ENCODE data around the gene ERBB4.

ERBB4 gene

DNA sequence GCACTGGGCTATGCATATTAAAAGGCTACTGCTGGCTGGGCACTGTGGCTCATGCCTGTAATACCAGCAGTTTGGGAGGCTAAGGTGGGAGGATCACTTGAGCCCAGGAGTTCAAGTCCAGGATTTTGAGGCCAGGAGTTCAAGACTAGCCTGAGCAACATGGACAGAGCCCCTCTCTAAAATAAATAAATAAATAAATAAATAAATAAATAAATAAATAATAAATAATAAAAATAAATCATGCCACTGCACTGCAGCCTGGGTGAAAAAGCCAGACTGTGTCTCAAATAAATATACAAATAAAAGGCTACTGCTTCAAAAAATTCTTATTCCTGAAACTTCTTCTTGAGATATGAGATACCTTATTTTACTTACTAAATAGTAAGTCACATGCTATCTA lies 439.6 kb downstream of the ERBB4 start:
- Mint-ChIP-seq H3K4me3 (no peak overlapping the region), H3K27ac (no peak overlapping the region), H3K4me1 (ENCODE audit: low read depth) (no peaks in the 10 kb centered on the region), H3K27me3 (no peaks in the 10 kb centered on the region), H3K36me3 (ENCODE audit: low read depth) (no peaks in the 10 kb centered on the region), H3K9me3 (no peaks in the 10 kb centered on the region)
- DNase-seq, result no peak

DNA sequence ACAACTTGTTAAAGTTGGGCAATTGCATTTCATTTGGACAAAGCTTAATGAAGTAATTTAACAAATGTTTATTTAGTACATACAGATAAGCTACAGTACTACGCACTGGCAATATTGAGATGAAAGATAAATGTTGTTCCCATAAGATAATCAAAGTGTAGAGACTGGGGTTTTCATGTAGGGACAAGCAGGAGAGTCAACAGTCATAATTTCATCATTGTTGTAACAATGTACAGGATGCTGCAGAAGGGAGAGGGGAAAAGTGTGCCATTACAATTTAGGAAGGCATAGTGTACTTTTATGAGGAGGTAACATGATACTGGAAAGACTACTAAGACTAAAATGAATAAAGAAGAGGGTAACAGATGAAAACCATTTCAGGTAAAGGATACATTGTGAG lies 441.6 kb downstream of the ERBB4 start:
- Mint-ChIP-seq H3K4me3 (no peak overlapping the region), H3K27ac (no peak overlapping the region), H3K36me3 (ENCODE audit: low read depth) (no peaks in the 10 kb centered on the region), H3K27me3 (no peaks in the 10 kb centered on the region), H3K9me3 (no peaks in the 10 kb centered on the region), H3K4me1 (ENCODE audit: low read depth) (no peaks in the 10 kb centered on the region)
- DNase-seq, result no peak

GRCh38 chr2:212089873-212090272 lies 448.7 kb downstream of the ERBB4 start:
- Mint-ChIP-seq H3K9me3 (peaks cover 4% of the 10 kb centered on the region), H3K4me1 (ENCODE audit: low read depth) (no peaks in the 10 kb centered on the region), H3K4me3 (no peak overlapping the region)

GRCh38 chr2:212088353-212088752 lies 450.2 kb downstream of the ERBB4 start:
- no peak overlapping the region for H3K27ac Mint-ChIP-seq
- no peak overlapping the region for H3K4me3 Mint-ChIP-seq
- H3K4me1 Mint-ChIP-seq (ENCODE audit: low read depth), result no peaks in the 10 kb centered on the region
- peaks cover 4% of the 10 kb centered on the region for H3K9me3 Mint-ChIP-seq
- DNase-seq, result no peak
- H3K27me3 Mint-ChIP-seq, result no peaks in the 10 kb centered on the region
- H3K36me3 Mint-ChIP-seq (ENCODE audit: low read depth), result no peaks in the 10 kb centered on the region

More at GRCh38 chr2:212089873-212090272, 448.7 kb downstream of the ERBB4 start:
- no peak overlapping the region for H3K27ac Mint-ChIP-seq
- no peak for DNase-seq
- H3K36me3 Mint-ChIP-seq (ENCODE audit: low read depth), result no peaks in the 10 kb centered on the region
- H3K27me3 Mint-ChIP-seq, result no peaks in the 10 kb centered on the region

DNA sequence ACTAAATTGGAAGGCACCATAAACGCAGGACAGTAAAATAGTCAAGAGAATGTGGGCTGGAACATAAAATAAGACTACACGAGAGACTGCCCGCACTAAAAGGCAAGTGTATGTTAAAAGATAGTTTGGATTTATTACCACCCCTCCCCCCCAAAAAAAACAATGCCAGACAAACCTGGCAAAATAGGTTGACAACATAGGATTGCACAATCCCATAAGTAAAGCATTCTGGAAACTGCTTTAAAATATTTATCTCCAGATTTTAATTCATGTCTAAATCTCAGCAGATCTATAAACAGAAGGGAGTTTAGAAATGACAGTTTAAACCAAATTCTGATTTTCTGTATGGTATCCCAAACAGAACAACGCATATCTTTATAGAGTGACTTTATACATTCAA lies 455.1 kb downstream of the ERBB4 start:
- Mint-ChIP-seq H3K27ac (no peak overlapping the region), H3K36me3 (ENCODE audit: low read depth) (no peaks in the 10 kb centered on the region), H3K4me3 (no peak overlapping the region), H3K4me1 (ENCODE audit: low read depth) (no peaks in the 10 kb centered on the region), H3K27me3 (no peaks in the 10 kb centered on the region), H3K9me3 (peaks cover 4% of the 10 kb centered on the region)
- DNase-seq, result no peak

DNA sequence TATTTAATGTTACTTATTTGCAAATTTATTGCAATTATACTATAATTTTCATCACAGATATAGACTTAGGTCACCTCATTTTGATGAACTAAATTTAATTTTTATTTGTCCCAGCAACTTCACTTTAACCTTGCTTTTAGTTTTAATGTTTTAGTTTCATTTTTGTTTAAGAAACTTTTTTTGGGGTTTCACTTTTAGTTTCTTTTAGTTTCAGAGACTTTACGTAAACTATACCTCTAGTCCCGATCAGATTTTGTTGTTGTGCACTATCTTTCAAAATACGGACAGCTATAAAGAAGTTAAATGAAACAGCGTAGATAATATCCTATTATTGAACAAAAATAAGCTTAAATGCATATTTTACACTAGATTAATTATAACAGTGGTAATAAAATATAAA lies 460.5 kb downstream of the ERBB4 start:
- H3K4me3 Mint-ChIP-seq, result no peak overlapping the region
- H3K4me1 Mint-ChIP-seq (ENCODE audit: low read depth), result no peaks in the 10 kb centered on the region
- H3K27me3 Mint-ChIP-seq, result no peaks in the 10 kb centered on the region
- no peak overlapping the region for H3K27ac Mint-ChIP-seq
- no peaks in the 10 kb centered on the region for H3K9me3 Mint-ChIP-seq
- no peak for DNase-seq
- H3K36me3 Mint-ChIP-seq (ENCODE audit: low read depth), result no peaks in the 10 kb centered on the region

DNA sequence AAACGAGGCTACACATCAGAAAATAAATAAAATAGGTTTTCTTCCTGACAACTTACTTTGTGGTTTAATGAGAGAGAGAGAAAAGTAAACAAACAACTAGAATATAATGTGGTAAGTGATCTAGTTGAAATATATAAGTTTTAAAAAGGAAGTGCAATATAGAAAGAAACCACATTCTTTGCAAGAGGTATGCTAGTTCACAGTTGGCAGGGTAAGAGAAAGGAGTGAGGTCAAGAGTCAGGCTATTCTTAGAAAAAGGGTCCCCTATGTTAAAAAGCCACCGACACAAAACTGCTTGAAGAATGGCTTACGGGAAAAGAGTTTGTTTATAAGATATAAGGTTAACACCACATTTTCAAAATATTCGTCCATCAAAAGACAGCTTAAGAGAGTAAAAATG lies 462.1 kb downstream of the ERBB4 start:
- H3K9me3 Mint-ChIP-seq, result no peaks in the 10 kb centered on the region
- H3K4me3 Mint-ChIP-seq, result no peak overlapping the region
- no peaks in the 10 kb centered on the region for H3K36me3 Mint-ChIP-seq (ENCODE audit: low read depth)
- DNase-seq, result no peak
- H3K27ac Mint-ChIP-seq, result no peak overlapping the region
- H3K4me1 Mint-ChIP-seq (ENCODE audit: low read depth), result no peaks in the 10 kb centered on the region
- no peaks in the 10 kb centered on the region for H3K27me3 Mint-ChIP-seq

- H3K4me1 Mint-ChIP-seq (ENCODE audit: low read depth), result no peaks in the 10 kb centered on the region
- H3K27me3 Mint-ChIP-seq, result no peaks in the 10 kb centered on the region
- no peak for DNase-seq
These were observed 465.2 kb downstream of the ERBB4 start for GRCh38 chr2:212073360-212073759.

GRCh38 chr2:212066546-212066945 lies 472.1 kb downstream of the ERBB4 start:
- no peak for DNase-seq
- Mint-ChIP-seq H3K4me3 (no peak overlapping the region), H3K4me1 (ENCODE audit: low read depth) (no peaks in the 10 kb centered on the region), H3K9me3 (peaks cover 3% of the 10 kb centered on the region), H3K36me3 (ENCODE audit: low read depth) (no peaks in the 10 kb centered on the region), H3K27ac (no peak overlapping the region), H3K27me3 (no peaks in the 10 kb centered on the region)

More at GRCh38 chr2:212073360-212073759, 465.2 kb downstream of the ERBB4 start:
- Mint-ChIP-seq H3K36me3 (ENCODE audit: low read depth) (no peaks in the 10 kb centered on the region), H3K9me3 (peaks cover 3% of the 10 kb centered on the region), H3K27ac (no peak overlapping the region), H3K4me3 (no peak overlapping the region)

- Mint-ChIP-seq H3K4me1 (ENCODE audit: low read depth) (no peaks in the 10 kb centered on the region), H3K36me3 (ENCODE audit: low read depth) (no peaks in the 10 kb centered on the region), H3K9me3 (peaks cover 3% of the 10 kb centered on the region), H3K27me3 (no peaks in the 10 kb centered on the region), H3K4me3 (no peak overlapping the region), H3K27ac (no peak overlapping the region)
- no peak for DNase-seq
These were observed 474.3 kb downstream of the ERBB4 start for GRCh38 chr2:212064318-212064717.

DNA sequence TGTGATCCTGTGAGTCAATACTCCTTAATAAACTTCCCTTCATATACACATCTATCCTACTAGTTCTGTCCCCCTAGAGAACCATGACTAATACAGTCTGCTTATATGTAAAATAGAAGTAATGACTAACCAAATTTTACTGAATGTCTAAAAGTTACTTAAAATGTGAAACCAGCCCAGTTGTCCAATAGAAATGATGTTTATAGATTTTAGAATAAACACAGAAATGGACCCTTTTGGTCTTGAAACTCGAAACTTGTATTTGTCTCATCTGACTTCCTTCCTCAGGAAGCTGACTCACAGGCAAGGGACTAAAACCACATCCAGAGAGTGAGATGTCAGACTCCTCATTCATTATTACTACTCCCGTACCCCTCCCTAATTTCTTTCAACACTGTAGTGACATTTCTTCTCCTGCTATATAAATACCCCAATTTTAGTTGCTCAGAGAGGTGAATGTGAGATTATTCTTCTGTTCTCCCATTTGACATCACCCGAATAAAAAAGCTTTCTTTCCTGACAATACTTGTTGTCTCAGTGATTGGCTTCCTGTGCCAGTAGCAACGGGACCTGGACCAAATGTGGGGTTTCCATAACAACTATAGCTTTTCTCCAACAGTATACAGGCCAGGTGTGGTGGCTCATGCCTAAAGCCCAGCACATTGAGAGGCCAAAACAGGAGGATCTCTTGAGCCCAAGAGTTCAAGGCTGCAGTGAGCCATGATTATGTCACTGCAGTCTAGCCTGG lies 486.0 kb downstream of the ERBB4 start:
- Mint-ChIP-seq H3K27ac (no peak overlapping the region), H3K36me3 (ENCODE audit: low read depth) (no peaks in the 10 kb centered on the region), H3K4me3 (no peak overlapping the region), H3K27me3 (no peaks in the 10 kb centered on the region), H3K4me1 (ENCODE audit: low read depth) (peaks cover 2% of the 10 kb centered on the region), H3K9me3 (peaks cover 24% of the 10 kb centered on the region)
- no peak for DNase-seq

GRCh38 chr2:212050871-212051270 lies 487.7 kb downstream of the ERBB4 start:
- H3K4me3 Mint-ChIP-seq, result no peak overlapping the region

GRCh38 chr2:212042562-212042961 lies 496.0 kb downstream of the ERBB4 start:
- Mint-ChIP-seq H3K9me3 (no peaks in the 10 kb centered on the region), H3K27ac (no peak overlapping the region), H3K27me3 (no peaks in the 10 kb centered on the region), H3K36me3 (ENCODE audit: low read depth) (no peaks in the 10 kb centered on the region), H3K4me1 (ENCODE audit: low read depth) (no peaks in the 10 kb centered on the region), H3K4me3 (no peak overlapping the region)
- DNase-seq, result no peak

More at GRCh38 chr2:212050871-212051270, 487.7 kb downstream of the ERBB4 start:
- Mint-ChIP-seq H3K9me3 (peaks cover 19% of the 10 kb centered on the region), H3K27me3 (no peaks in the 10 kb centered on the region), H3K27ac (no peak overlapping the region), H3K4me1 (ENCODE audit: low read depth) (peaks cover 2% of the 10 kb centered on the region), H3K36me3 (ENCODE audit: low read depth) (no peaks in the 10 kb centered on the region)
- no peak for DNase-seq

DNA sequence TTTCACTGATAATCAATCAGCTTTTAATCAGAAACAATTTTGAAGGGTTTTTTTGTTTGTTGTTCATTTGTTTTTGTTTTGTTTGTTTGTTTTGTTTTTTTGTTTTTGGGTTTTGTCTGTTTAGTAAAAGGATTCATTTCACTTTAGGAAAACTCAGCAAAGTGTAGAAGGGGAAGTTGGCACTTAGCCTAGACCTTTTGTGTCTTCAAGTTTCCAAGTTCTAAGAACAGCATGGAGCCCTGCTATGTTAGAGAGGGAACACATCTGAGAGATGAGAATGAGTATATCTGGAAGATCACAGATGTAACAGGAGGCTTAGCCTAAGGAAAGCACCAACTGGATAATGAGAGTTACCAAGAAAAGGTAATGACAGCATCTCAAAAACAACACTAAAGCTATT lies 501.5 kb downstream of the ERBB4 start:
- Mint-ChIP-seq H3K4me1 (ENCODE audit: low read depth) (no peaks in the 10 kb centered on the region), H3K27me3 (no peaks in the 10 kb centered on the region), H3K27ac (no peak overlapping the region), H3K9me3 (peaks cover 2% of the 10 kb centered on the region), H3K4me3 (no peak overlapping the region), H3K36me3 (ENCODE audit: low read depth) (no peaks in the 10 kb centered on the region)
- no peak for DNase-seq

- peaks cover 2% of the 10 kb centered on the region for H3K9me3 Mint-ChIP-seq
- no peaks in the 10 kb centered on the region for H3K27me3 Mint-ChIP-seq
- H3K36me3 Mint-ChIP-seq (ENCODE audit: low read depth), result no peaks in the 10 kb centered on the region
- H3K27ac Mint-ChIP-seq, result no peak overlapping the region
- H3K4me1 Mint-ChIP-seq (ENCODE audit: low read depth), result no peaks in the 10 kb centered on the region
- DNase-seq, result no peak
- H3K4me3 Mint-ChIP-seq, result no peak overlapping the region
These were observed 503.6 kb downstream of the ERBB4 start for GRCh38 chr2:212034841-212035585.

Data from activated T-cell treated with anti-CD3 and anti-CD28 coated beads, Interleukin-2, amount 50 U/mL, for 24 hours (primary cell).